EL (cell line): ENCODE results near the gene ANKRD34B.
A peak's percentile ranks its signal among the peaks of the same experiment; 100 is the strongest.

Experiments
- DNase-seq: peaks from one replicate; pipeline ENCODE4 v3.0.0-alpha.2; 2016

The ANKRD34B gene

GRCh38 chr5:80569086-80569960 is 757 bp downstream of the ANKRD34B start:
- no peak for DNase-seq

GRCh38 chr5:80568251-80568650 is 1.8 kb downstream of the ANKRD34B start:
- no peak for DNase-seq

GRCh38 chr5:80566711-80567259 is 3.3 kb downstream of the ANKRD34B start:
- DNase-seq, result peak; percentile 28

GRCh38 chr5:80565330-80565729 is 4.8 kb downstream of the ANKRD34B start:
- peak; percentile 28 for DNase-seq

GRCh38 chr5:80559244-80559643 is 10.8 kb downstream of the ANKRD34B start:
- DNase-seq, result no peak

GRCh38 chr5:80555099-80555498 is 15.0 kb downstream of the ANKRD34B start:
- DNase-seq, result no peak

GRCh38 chr5:80554646-80555045 is 15.4 kb downstream of the ANKRD34B start:
- no peak for DNase-seq

- no peak for DNase-seq
These were observed 28.7 kb downstream of the ANKRD34B start for GRCh38 chr5:80541392-80541791.

GRCh38 chr5:80540691-80541090 is 29.4 kb downstream of the ANKRD34B start:
- no peak for DNase-seq

GRCh38 chr5:80516826-80517225 is 53.3 kb downstream of the ANKRD34B start:
- DNase-seq, result peak; percentile 76

GRCh38 chr5:80509362-80509761 is 60.7 kb downstream of the ANKRD34B start:
- no peak for DNase-seq

GRCh38 chr5:80508844-80509243 is 61.2 kb downstream of the ANKRD34B start:
- no peak for DNase-seq

- DNase-seq, result no peak
These were observed 62.4 kb downstream of the ANKRD34B start for GRCh38 chr5:80507663-80508062.
